ENCODE results near the gene RSPH6A. TPM values are rescaled to one million over a fixed set of nuclear protein-coding genes. Genes with fewer than 3 reads are reported as not detected.

The RSPH6A gene
- 0.08 TPM for total RNA-seq
- long read RNA-seq, result 0 reads

GRCh38 chr19:45814851-45815480 is at the start of gene RSPH6A:
RSPH6A (minus strand) TSS chr19:45815308; CDS start chr19:45815176, 132 bp downstream.
- DNase-seq, result no peak
- intact Hi-C loops (cut with DNase I), result no loop called here
- no peak for ATAC-seq (ENCODE audit: poor library complexity)

GRCh38 chr19:45864629-45865082 is 49.5 kb upstream of the RSPH6A start:
- DNase-seq, result no peak
- intact Hi-C loops (cut with DNase I), result no loop called here
- ATAC-seq (ENCODE audit: poor library complexity), result no peak

- peak; percentile 48 for ATAC-seq (ENCODE audit: poor library complexity)
- DNase-seq, result peak; percentile 49
- intact Hi-C loops (cut with DNase I), result no loop called here
These were observed 48.9 kb upstream of the RSPH6A start, which contains the start of gene FOXA3 for GRCh38 chr19:45863840-45864628. FOXA3 (plus strand) TSS chr19:45864326; CDS start chr19:45864457, 131 bp downstream.

GRCh38 chr19:45863335-45863839 is 48.3 kb upstream of the RSPH6A start:
- DNase-seq (no peak), ATAC-seq (ENCODE audit: poor library complexity) (no peak)
- intact Hi-C loops (cut with DNase I), result no loop called here

GRCh38 chr19:45862564-45863334 is 47.6 kb upstream of the RSPH6A start, which contains the start of gene SYMPK:
SYMPK (minus strand) TSS chr19:45863147; CDS start chr19:45854495, 8,652 bp downstream.
- ATAC-seq (ENCODE audit: poor library complexity), result peak; percentile 99
- intact Hi-C loops (cut with DNase I), result no loop called here
- peak; percentile 99 for DNase-seq

GRCh38 chr19:45862271-45862563 is 47.1 kb upstream of the RSPH6A start:
- intact Hi-C loops (cut with DNase I), result no loop called here
- DNase-seq, result no peak
- no peak for ATAC-seq (ENCODE audit: poor library complexity)

GRCh38 chr19:45860359-45861259 is 45.5 kb upstream of the RSPH6A start:
- intact Hi-C loops (cut with DNase I), result no loop called here
- DNase-seq, result no peak
- ATAC-seq (ENCODE audit: poor library complexity), result no peak

- DNase-seq, result no peak
- intact Hi-C loops (cut with DNase I), result no loop called here
- no peak for ATAC-seq (ENCODE audit: poor library complexity)
These were observed 39.2 kb upstream of the RSPH6A start for GRCh38 chr19:45854167-45854778.

GRCh38 chr19:45852983-45853382 is 37.9 kb upstream of the RSPH6A start:
- no peak for ATAC-seq (ENCODE audit: poor library complexity)
- DNase-seq, result no peak
- intact Hi-C loops (cut with DNase I), result no loop called here

- intact Hi-C loops (cut with DNase I), result no loop called here
- DNase-seq (no peak), ATAC-seq (ENCODE audit: poor library complexity) (no peak)
These were observed 37.1 kb upstream of the RSPH6A start for GRCh38 chr19:45852145-45852750.

GRCh38 chr19:45848922-45849321 is 33.8 kb upstream of the RSPH6A start:
- intact Hi-C loops (cut with DNase I), result no loop called here
- ATAC-seq (ENCODE audit: poor library complexity) (no peak), DNase-seq (no peak)

- intact Hi-C loops (cut with DNase I), result no loop called here
- no peak for DNase-seq
- ATAC-seq (ENCODE audit: poor library complexity), result no peak
These were observed 32.6 kb upstream of the RSPH6A start for GRCh38 chr19:45847663-45848062.

- DNase-seq (no peak), ATAC-seq (ENCODE audit: poor library complexity) (no peak)
- intact Hi-C loops (cut with DNase I), result no loop called here
These were observed 27.1 kb upstream of the RSPH6A start for GRCh38 chr19:45842198-45842597.

GRCh38 chr19:45834970-45835369 is 19.9 kb upstream of the RSPH6A start:
- no peak for DNase-seq
- intact Hi-C loops (cut with DNase I), result no loop called here
- no peak for ATAC-seq (ENCODE audit: poor library complexity)

- DNase-seq, result no peak
- intact Hi-C loops (cut with DNase I), result no loop called here
- no peak for ATAC-seq (ENCODE audit: poor library complexity)
These were observed 13.8 kb upstream of the RSPH6A start for GRCh38 chr19:45828945-45829344.

GRCh38 chr19:45828523-45828922 is 13.4 kb upstream of the RSPH6A start:
- ATAC-seq (ENCODE audit: poor library complexity) (no peak), DNase-seq (no peak)
- intact Hi-C loops (cut with DNase I), result no loop called here

- ATAC-seq (ENCODE audit: poor library complexity) (no peak), DNase-seq (no peak)
- intact Hi-C loops (cut with DNase I), result no loop called here
These were observed 12.5 kb upstream of the RSPH6A start for GRCh38 chr19:45827459-45828093.
